Left kidney (tissue), 2 donors: ENCODE measurements around the gene CSTPP1. TPM values are rescaled to one million over a fixed set of nuclear protein-coding genes. Genes with fewer than 3 reads are reported as not detected.
"Not testable (repeated sequence)": the region's sequence is repeated elsewhere in the genome, so short reads cannot be mapped to it uniquely, and the experiment has no call there.

ENCODE experiments used
- DNase-seq: peaks from one replicate; pipeline ENCODE4 v3.0.0-alpha.2; 2013
- polyA plus RNA-seq: library from polyadenylated mRNA; unstranded; fragments of 120-200 nt; gene quantifications from one replicate; pipeline ENCODE4 v1.2.1, GENCODE V29; 2013; ENCODE audit not compliant: insufficient read length

The CSTPP1 gene
- polyA plus RNA-seq, 1 donor = 62.6 TPM

GRCh38 chr11:47207459-47207858 is 270.9 kb downstream of the CSTPP1 start:
- DNase-seq = no peak

GRCh38 chr11:47208008-47208552 is 271.5 kb downstream of the CSTPP1 start:
- not testable (repeated sequence) for DNase-seq

- no peak for DNase-seq
These were observed 272.1 kb downstream of the CSTPP1 start for GRCh38 chr11:47208628-47209027.

Other genes with a start within 250 kb of the CSTPP1 start
- 59.7 TPM for gene ARHGAP1, start 236.1 kb upstream of the CSTPP1 start, polyA plus RNA-seq
- 7.3 TPM for gene ZNF408, start 235.7 kb upstream of the CSTPP1 start, polyA plus RNA-seq
- gene F2, start 217.5 kb upstream of the CSTPP1 start, polyA plus RNA-seq = 0.68 TPM
- 124 TPM for gene CKAP5, start 90.5 kb upstream of the CSTPP1 start, polyA plus RNA-seq
- gene LRP4, start 18.2 kb upstream of the CSTPP1 start, polyA plus RNA-seq = 33.4 TPM
- 93.8 TPM for gene ARFGAP2, start 240.1 kb downstream of the CSTPP1 start, polyA plus RNA-seq
- 27.6 TPM for gene PACSIN3, start 249.7 kb downstream of the CSTPP1 start, polyA plus RNA-seq